Measurements from ENCODE around the gene PKIG. TPM values are rescaled to one million over a fixed set of nuclear protein-coding genes. Genes with fewer than 3 reads are reported as not detected.

The PKIG gene
- total RNA-seq, 4 donors from 2014 or later: 21.5 to 42.6 (median 28.2) TPM

DNA sequence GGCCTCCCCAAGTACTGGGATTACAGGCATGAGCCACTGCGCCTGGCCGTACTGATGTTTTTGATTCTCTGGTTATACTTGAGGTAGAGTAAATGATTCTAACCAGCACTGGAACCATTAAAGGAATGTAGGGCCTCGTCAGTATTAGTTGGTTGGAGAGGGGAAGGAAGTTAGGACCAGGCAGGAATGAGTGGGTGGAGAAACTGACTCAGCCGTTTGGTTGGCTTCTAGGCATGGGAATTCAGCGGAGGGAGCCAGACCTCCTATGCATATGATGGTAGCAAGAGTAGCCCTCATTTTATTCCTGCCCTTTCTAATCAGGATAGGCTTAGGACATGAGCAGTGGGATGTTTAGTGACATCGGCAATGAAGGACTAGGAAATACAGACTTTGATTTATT lies 41.5 kb upstream of the PKIG start:
- TF ChIP-seq, protein P1, sequence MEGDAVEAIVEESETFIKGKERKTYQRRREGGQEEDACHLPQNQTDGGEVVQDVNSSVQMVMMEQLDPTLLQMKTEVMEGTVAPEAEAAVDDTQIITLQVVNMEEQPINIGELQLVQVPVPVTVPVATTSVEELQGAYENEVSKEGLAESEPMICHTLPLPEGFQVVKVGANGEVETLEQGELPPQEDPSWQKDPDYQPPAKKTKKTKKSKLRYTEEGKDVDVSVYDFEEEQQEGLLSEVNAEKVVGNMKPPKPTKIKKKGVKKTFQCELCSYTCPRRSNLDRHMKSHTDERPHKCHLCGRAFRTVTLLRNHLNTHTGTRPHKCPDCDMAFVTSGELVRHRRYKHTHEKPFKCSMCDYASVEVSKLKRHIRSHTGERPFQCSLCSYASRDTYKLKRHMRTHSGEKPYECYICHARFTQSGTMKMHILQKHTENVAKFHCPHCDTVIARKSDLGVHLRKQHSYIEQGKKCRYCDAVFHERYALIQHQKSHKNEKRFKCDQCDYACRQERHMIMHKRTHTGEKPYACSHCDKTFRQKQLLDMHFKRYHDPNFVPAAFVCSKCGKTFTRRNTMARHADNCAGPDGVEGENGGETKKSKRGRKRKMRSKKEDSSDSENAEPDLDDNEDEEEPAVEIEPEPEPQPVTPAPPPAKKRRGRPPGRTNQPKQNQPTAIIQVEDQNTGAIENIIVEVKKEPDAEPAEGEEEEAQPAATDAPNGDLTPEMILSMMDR (IDR thresholded peaks at IDR 0.05): no peak
- TF ChIP-seq POLR2A (IDR thresholded peaks at IDR 0.05): no peak
- no peak overlapping the region for H3K4me3 ChIP-seq (ENCODE audit: low read depth, poor library complexity, severe bottlenecking)
- intact Hi-C loops (cut with DNase I; ENCODE audit: low total_unique reads): loop anchor here (10.0 kb wide), 1 partner anchor 64 kb away; no protein-coding TSS in a partner anchor
- whole genome bisulfite sequencing, 2 donors: 57 to 67% methylated on average over 6 of the region's 6 CpGs
- no peak for DNase-seq (ENCODE audit: low spot score in 2 of 2)

DNA sequence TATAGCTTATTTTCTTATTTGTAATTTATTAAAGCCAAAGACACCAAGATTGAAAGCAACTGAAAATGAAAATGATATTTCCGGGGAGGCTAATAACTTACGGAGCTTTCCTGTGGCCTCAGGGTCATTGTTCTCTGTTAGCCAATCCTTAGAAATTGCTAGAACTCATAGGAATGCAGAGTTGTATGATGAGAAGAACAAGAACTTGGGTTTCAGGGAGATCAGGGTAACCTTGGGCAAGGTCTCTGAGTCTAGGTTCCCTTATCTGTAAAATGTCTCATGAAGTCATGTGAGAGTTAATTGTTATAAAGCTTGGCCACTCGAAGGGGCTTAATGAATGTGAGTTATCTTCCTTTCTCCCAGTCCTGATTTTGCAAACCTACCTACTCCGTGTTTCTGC lies 40.4 kb upstream of the PKIG start:
- WGBS, 2 donors: 81 to 82% methylated on average over 4 of the region's 4 CpGs
- DNase-seq (ENCODE audit: low spot score in 2 of 2): no peak
- TF ChIP-seq, protein P1 (IDR thresholded peaks at IDR 0.05): no peak
- no peak for TF ChIP-seq POLR2A (IDR thresholded peaks at IDR 0.05)
- H3K4me3 ChIP-seq (ENCODE audit: low read depth, poor library complexity, severe bottlenecking): no peak overlapping the region
- intact Hi-C loops (cut with DNase I; ENCODE audit: low total_unique reads): loop anchor here (10.0 kb wide), 1 partner anchor 63 kb away; no protein-coding TSS in a partner anchor

DNA sequence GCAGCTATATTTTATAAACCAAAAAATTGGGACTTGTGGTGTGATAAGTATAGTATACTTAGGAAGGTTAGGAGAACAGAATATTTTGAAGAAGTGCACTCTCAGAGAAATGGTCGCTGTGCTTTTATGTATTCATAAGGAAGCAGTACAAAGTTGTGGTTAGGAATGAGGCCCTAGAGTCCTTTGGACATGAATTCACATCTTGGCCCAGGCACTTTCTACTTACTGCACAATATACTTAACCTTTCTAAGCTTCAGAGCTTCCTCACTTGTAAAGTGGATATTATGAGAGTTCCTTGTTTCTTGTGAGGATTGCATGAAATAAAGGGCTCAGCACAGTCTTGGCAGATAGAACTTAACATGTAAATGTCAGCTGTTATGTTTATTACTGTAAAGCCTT lies 39.5 kb upstream of the PKIG start:
- WGBS, 2 donors: 49 to 56% methylated on average over 1 of the region's 1 CpG
- H3K4me3 ChIP-seq (ENCODE audit: low read depth, poor library complexity, severe bottlenecking): no peak overlapping the region
- no peak for DNase-seq (ENCODE audit: low spot score in 2 of 2)
- intact Hi-C loops (cut with DNase I; ENCODE audit: low total_unique reads): loop anchor here (10.0 kb wide), 1 partner anchor 62 kb away; no protein-coding TSS in a partner anchor
- TF ChIP-seq, protein P1 (IDR thresholded peaks at IDR 0.05): no peak
- no peak for TF ChIP-seq POLR2A (IDR thresholded peaks at IDR 0.05)

DNA sequence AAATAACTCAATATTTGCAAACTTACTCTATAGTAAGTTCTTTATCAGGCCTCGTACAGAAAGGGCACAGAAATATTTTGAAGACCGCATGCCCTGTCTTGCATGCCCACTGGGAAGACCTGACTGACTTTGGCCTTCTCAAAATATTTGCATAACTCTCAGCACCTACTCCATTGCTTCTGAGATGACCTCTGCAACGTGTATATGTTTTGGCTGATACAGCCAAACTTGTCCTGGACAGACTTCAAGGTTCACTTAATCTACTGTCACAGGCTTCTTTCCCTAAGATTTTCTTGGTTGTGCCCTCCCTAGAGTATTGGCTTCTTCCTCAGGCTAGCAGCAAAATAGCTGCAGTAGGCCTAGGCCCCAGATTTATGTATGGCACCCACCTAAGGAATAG lies 39.0 kb upstream of the PKIG start:
- no peak overlapping the region for H3K4me3 ChIP-seq (ENCODE audit: low read depth, poor library complexity, severe bottlenecking)
- intact Hi-C loops (cut with DNase I; ENCODE audit: low total_unique reads): loop anchor here (10.0 kb wide), 1 partner anchor 61 kb away; no protein-coding TSS in a partner anchor
- 71 to 73% methylated on average over 3 of the region's 3 CpGs for WGBS, 2 donors
- no peak for DNase-seq (ENCODE audit: low spot score in 2 of 2)
- no peak for TF ChIP-seq POLR2A (IDR thresholded peaks at IDR 0.05)
- TF ChIP-seq, protein P1 (IDR thresholded peaks at IDR 0.05): no peak

DNA sequence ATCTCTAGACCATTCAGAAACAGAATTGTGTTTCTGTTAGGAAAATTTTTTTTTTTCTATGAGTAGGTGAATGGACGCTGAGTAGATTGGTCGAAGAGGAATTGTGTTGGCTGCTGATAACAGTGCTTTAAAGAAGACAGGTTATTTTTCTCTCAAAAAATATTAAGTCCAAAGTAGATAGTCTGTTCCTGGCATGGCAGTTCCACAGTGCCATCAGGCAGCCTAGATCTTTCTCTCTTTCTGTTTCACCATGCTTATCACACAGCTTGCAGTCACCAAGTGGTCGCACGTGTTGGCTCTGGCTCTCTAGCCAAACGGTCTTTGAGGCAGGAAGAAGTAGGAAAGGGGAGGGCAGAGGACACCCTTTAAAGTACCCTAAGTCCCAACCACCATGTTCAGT lies 38.1 kb upstream of the PKIG start:
- no peak for TF ChIP-seq POLR2A (IDR thresholded peaks at IDR 0.05)
- TF ChIP-seq, protein P1 (IDR thresholded peaks at IDR 0.05): no peak
- H3K4me3 ChIP-seq (ENCODE audit: low read depth, poor library complexity, severe bottlenecking): no peak overlapping the region
- WGBS, 2 donors: 64 to 80% methylated on average over 5 of the region's 5 CpGs
- intact Hi-C loops (cut with DNase I; ENCODE audit: low total_unique reads): loop anchor here (10.0 kb wide), 1 partner anchor 61 kb away; no protein-coding TSS in a partner anchor
- DNase-seq (ENCODE audit: low spot score in 2 of 2): no peak

DNA sequence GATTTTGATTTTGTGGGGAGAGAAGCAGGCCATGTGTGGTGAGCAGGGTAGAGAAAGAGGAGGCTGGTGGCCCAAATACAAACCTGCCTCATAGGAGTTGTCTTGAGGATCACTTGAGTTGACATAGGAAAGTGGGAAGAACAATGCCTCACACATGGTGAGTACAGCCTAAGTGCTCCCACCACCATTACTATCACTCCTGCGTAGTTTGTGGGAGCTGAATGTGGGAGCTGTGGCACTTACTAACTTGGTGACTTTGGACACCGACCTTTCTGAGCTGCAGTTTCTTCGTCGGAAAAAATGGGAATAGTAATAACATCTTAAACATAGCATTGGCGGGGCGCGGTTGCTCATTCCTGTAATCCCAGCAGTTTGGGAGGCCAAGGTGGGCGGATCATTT lies 35.0 kb upstream of the PKIG start:
- H3K4me3 ChIP-seq (ENCODE audit: low read depth, poor library complexity, severe bottlenecking): no peak overlapping the region
- intact Hi-C loops (cut with DNase I; ENCODE audit: low total_unique reads): loop anchor here (10.0 kb wide), 1 partner anchor 57 kb away; no protein-coding TSS in a partner anchor
- TF ChIP-seq, protein P1 (IDR thresholded peaks at IDR 0.05): no peak
- TF ChIP-seq POLR2A (IDR thresholded peaks at IDR 0.05): no peak
- WGBS, 2 donors: 94 to 96% methylated on average over 8 of the region's 8 CpGs
- DNase-seq (ENCODE audit: low spot score in 2 of 2): no peak
